Keratinocyte (primary cell): ENCODE results near the gene TTC28. TPM values are rescaled to one million over a fixed set of nuclear protein-coding genes. Genes with fewer than 3 reads are reported as not detected.

Experiments used
- DNase-seq: peaks from one replicate; pipeline ENCODE4 v3.0.0-alpha.2; 2011; ENCODE audit warnings: low read depth, missing footprints, low spot score
- FAIRE-seq: peaks from 2 replicates; lab custom pipeline; 2011; peaks lifted over from hg19 to GRCh38; lab: Jason Lieb, UNC
- H2AFZ ChIP-seq: 2 replicates; pipeline ENCODE4 v1.6.0; 2012; ENCODE audit warnings: low read length, control low read depth, inconsistent platforms; ENCODE audit not compliant: control insufficient read depth
- H3K27ac ChIP-seq: 2 replicates; pipeline ENCODE4 v1.5.1; 2011; ENCODE audit warnings: low read length; ENCODE audit not compliant: control insufficient read depth, insufficient read depth
- H3K27me3 ChIP-seq: 3 replicates; pipeline ENCODE4 v1.6.0; 2011; ENCODE audit warnings: low read length; ENCODE audit not compliant: control insufficient read depth, insufficient read depth; ENCODE audit errors: extremely low read depth
- H3K36me3 ChIP-seq, 2 experiments: 2 replicates in 1 of 2; 3 replicates in 1 of 2; pipeline ENCODE4 v1.5.1; 2011; ENCODE audit warnings: low read length in 2 of 2, mild to moderate bottlenecking in 1 of 2; ENCODE audit not compliant: control insufficient read depth in 2 of 2, insufficient read depth in 2 of 2; ENCODE audit errors: extremely low read depth in 1 of 2
- H3K4me1 ChIP-seq: 3 replicates; pipeline ENCODE4 v1.5.1; 2011; ENCODE audit warnings: low read length; ENCODE audit not compliant: control insufficient read depth, insufficient read depth; ENCODE audit errors: extremely low read depth
- H3K4me2 ChIP-seq: 3 replicates; pipeline ENCODE4 v1.6.0; 2011; ENCODE audit warnings: low read depth, low read length; ENCODE audit not compliant: control insufficient read depth, insufficient read depth; ENCODE audit errors: extremely low read depth
- H3K4me3 ChIP-seq, 3 experiments: fragments of 200-600 bp in 1 of 3; sonication (generic) in 1 of 3; 2 replicates in 2 of 3; 3 replicates in 1 of 3; pipeline ENCODE4 v1.5.1; 2011 to 2016; ENCODE audit warnings: low read length in 3 of 3, mild to moderate bottlenecking in 3 of 3, control low read depth in 2 of 3, inconsistent platforms in 1 of 3, low read depth in 1 of 3, mixed read lengths in 1 of 3, mixed run types in 1 of 3, moderate library complexity in 1 of 3; ENCODE audit not compliant: control insufficient read depth in 2 of 3, insufficient read depth in 2 of 3; ENCODE audit errors: extremely low read depth in 1 of 3
- H3K79me2 ChIP-seq: 2 replicates; pipeline ENCODE4 v1.6.0; 2012; ENCODE audit warnings: low read length; ENCODE audit not compliant: control insufficient read depth, insufficient read depth
- H3K9ac ChIP-seq: 3 replicates; pipeline ENCODE4 v1.6.0; 2011; ENCODE audit warnings: low read length; ENCODE audit not compliant: control insufficient read depth, insufficient read depth; ENCODE audit errors: extremely low read depth
- H3K9me1 ChIP-seq: 3 replicates; pipeline ENCODE4 v1.6.0; 2011; ENCODE audit warnings: low read length; ENCODE audit not compliant: control insufficient read depth, insufficient read depth; ENCODE audit errors: extremely low read depth
- H3K9me3 ChIP-seq: 2 replicates; pipeline ENCODE4 v1.5.1; 2012; ENCODE audit warnings: low read depth, low read length; ENCODE audit not compliant: control insufficient read depth
- H4K20me1 ChIP-seq: 3 replicates; pipeline ENCODE4 v1.6.0; 2011; ENCODE audit warnings: low read length; ENCODE audit not compliant: control insufficient read depth, insufficient read depth; ENCODE audit errors: extremely low read depth
- EZH2 ChIP-seq: IDR thresholded peaks from one replicate; pipeline ENCODE4 v1.6.1; 2012; ENCODE audit warnings: inconsistent platforms, mild to moderate bottlenecking, low read length, moderate library complexity
- dilution Hi-C: fragments of 300-500 bp; cut with MboI; formaldehyde crosslinking; loops from one replicate; pipeline ENCODE4 v1.7.0; 2020; ENCODE audit warnings: low sequenced_read_pairs; ENCODE audit not compliant: extremely low pct_ligation_motif_present
- polyA plus RNA-seq, 5 experiments: library from polyadenylated mRNA; depleted of rRNA in 3 of 5; stranded (reverse) in 3 of 5; stranded (forward) in 1 of 5; unstranded in 1 of 5; fragments of >200 nt; gene quantifications; 1 replicate in 1 of 5; 2 replicates in 3 of 5; 3 replicates in 1 of 5; pipeline versions ENCODE4 v1.2.1 to v1.2.3, GENCODE V29; 2011 to 2012; ENCODE audit warnings: missing spikeins in 2 of 5, low read depth in 1 of 5, low replicate concordance in 1 of 5
- TF ChIP-seq, protein P1 (sequence below), 3 experiments: IDR thresholded peaks in 1 of 3; conservative IDR thresholded peaks in 1 of 3; optimal IDR thresholded peaks in 1 of 3; 2 replicates in 2 of 3; 3 replicates in 1 of 3; pipeline versions ENCODE3 to v1.5.1; 2011; ENCODE audit warnings: low read length in 3 of 3, mild to moderate bottlenecking in 3 of 3, moderate library complexity in 2 of 3, control low read depth in 1 of 3, inconsistent platforms in 1 of 3; ENCODE audit not compliant: insufficient read depth in 2 of 3; ENCODE audit errors: extremely low read depth in 1 of 3

Gene TTC28
- polyA plus RNA-seq, 1 donor (not counting 4 experiments of a cell fraction or from before 2014, with no cell fraction given): 0.66 TPM

DNA sequence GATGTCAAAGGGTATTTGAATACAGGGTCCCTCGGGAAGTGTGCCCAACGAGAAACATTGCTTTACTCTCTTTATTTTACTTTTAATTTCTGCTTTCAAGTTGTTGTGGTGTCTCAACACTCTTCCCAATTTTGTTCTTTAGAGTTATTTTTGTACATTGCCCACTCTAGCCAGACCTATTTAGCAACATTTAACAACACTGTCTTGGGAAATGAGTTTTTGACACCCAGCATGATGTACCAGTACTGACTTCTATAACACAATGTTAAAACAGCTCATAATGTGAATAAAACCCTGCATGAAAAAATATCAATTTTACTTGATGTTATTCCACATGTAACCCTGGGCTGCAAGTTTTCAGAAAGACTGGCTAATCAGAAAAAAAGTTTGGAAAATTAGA is 410.4 kb downstream of the TTC28 start:
- no peak overlapping the region for H3K4me2 ChIP-seq
- H3K4me1 ChIP-seq: no peaks in the 10 kb centered on the region
- H3K79me2 ChIP-seq: no peaks in the 10 kb centered on the region
- no peaks in the 10 kb centered on the region for H3K36me3 ChIP-seq
- no peaks in the 10 kb centered on the region for H3K27me3 ChIP-seq
- H2AFZ ChIP-seq: no peak overlapping the region
- H3K4me3 ChIP-seq: no peak overlapping the region
- H3K9me3 ChIP-seq: no peaks in the 10 kb centered on the region
- H3K9me1 ChIP-seq: no peaks in the 10 kb centered on the region
- no peaks in the 10 kb centered on the region for H4K20me1 ChIP-seq
- FAIRE-seq (no peak), DNase-seq (no peak)
- dilution Hi-C loops: no loop called here
- H3K9ac ChIP-seq: no peak overlapping the region
- TF ChIP-seq, protein P1, sequence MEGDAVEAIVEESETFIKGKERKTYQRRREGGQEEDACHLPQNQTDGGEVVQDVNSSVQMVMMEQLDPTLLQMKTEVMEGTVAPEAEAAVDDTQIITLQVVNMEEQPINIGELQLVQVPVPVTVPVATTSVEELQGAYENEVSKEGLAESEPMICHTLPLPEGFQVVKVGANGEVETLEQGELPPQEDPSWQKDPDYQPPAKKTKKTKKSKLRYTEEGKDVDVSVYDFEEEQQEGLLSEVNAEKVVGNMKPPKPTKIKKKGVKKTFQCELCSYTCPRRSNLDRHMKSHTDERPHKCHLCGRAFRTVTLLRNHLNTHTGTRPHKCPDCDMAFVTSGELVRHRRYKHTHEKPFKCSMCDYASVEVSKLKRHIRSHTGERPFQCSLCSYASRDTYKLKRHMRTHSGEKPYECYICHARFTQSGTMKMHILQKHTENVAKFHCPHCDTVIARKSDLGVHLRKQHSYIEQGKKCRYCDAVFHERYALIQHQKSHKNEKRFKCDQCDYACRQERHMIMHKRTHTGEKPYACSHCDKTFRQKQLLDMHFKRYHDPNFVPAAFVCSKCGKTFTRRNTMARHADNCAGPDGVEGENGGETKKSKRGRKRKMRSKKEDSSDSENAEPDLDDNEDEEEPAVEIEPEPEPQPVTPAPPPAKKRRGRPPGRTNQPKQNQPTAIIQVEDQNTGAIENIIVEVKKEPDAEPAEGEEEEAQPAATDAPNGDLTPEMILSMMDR (optimal IDR thresholded peaks at IDR 0.05 in 1 of 3, IDR thresholded peaks at IDR 0.05 in 1 of 3, conservative IDR thresholded peaks at IDR 0.05 in 1 of 3; ENCODE audit: extremely low read depth in 1 of 3, insufficient read depth in 2 of 3, low read length in 3 of 3): no peak
- TF ChIP-seq EZH2: no peak
- no peak overlapping the region for H3K27ac ChIP-seq

DNA sequence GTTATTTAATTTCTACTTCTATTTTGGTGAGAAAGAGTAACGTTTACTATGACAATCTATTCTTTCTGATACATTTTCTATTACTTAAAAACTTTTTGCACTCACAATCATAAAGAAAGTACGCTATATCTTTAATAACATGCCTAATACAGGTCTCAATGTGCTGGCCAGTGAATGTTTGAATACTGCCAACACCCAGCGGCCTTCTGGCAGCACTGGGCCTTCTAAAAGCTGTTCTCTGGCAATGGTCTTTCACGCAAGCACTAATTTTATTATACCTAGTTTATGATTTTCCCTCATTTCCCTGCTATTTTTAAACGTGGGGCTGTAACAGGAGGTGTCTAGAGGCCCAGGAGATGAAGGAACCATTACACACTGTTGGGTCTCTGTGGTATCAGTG is 410.8 kb downstream of the TTC28 start:
- FAIRE-seq: no peak

More for the DNA sequence above, 410.8 kb downstream of the TTC28 start:
- Histone ChIP-seq H4K20me1 (no peaks in the 10 kb centered on the region), H3K4me2 (no peak overlapping the region), H3K4me3 (no peak overlapping the region), H3K9me3 (no peaks in the 10 kb centered on the region), H3K79me2 (no peaks in the 10 kb centered on the region), H3K9me1 (no peaks in the 10 kb centered on the region), H3K27ac (no peak overlapping the region), H3K27me3 (no peaks in the 10 kb centered on the region), H2AFZ (no peak overlapping the region), H3K9ac (no peak overlapping the region), H3K36me3 (no peaks in the 10 kb centered on the region), H3K4me1 (no peaks in the 10 kb centered on the region)
- no peak for TF ChIP-seq EZH2
- TF ChIP-seq, protein P1 (optimal IDR thresholded peaks at IDR 0.05 in 1 of 3, IDR thresholded peaks at IDR 0.05 in 1 of 3, conservative IDR thresholded peaks at IDR 0.05 in 1 of 3; ENCODE audit: extremely low read depth in 1 of 3, insufficient read depth in 2 of 3, low read length in 3 of 3): no peak
- no peak for DNase-seq
- dilution Hi-C loops: no loop called here
